Measurements from ENCODE around the gene FITM1. TPM values are rescaled to one million over a fixed set of nuclear protein-coding genes. Genes with fewer than 3 reads are reported as not detected.

The FITM1 gene
- total and polyA plus RNA-seq, 2 donors (not counting 1 experiment from before 2014, with no cell fraction given), result not detected

DNA sequence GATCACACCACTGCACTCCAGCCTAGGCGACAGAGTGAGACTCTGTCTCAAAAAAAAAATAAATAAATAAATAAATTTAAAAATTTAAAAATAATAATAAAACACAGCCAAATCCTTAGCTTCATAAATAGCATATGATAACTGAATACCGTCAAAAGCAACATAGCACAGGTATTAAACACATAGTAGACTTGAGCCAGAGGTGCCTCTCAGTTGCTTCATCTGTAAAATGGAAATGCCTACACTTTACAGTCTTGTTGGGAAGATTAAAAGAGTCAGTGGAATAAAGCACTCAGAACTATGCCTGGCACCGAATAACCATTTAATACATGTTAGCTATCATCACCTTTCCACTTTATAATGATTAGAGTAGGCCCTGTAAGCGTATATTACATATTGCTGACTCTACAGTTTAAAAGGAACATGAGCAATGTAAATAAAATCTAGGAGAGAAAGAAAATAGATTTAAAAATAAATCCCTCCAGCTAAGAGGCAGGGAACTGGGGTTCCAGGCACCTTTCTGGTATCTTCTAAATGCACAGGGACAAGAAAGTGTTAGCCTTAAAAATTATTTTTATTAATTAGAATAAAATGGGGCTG lies 23.7 kb upstream of the FITM1 start:
- H3K4me3 ChIP-seq (replicated peaks in 1 of 4; ENCODE audit: control extremely low read depth in 1 of 4, insufficient read depth in 1 of 4, low read depth in 3 of 4, low read length in 4 of 4), result no peak overlapping the region
- no peaks in the 10 kb centered on the region for H3K9me3 ChIP-seq (ENCODE audit: control insufficient read depth, insufficient read depth, low read depth, low read length)
- H3K27ac ChIP-seq (ENCODE audit: insufficient read depth, low read length), result no peak overlapping the region
- no peak overlapping the region for H3K9ac ChIP-seq (ENCODE audit: insufficient read depth, low read length)
- no peak overlapping the region for H3K4me2 ChIP-seq (ENCODE audit: extremely low read depth, insufficient read depth, low read length)
- no peaks in the 10 kb centered on the region for H3K27me3 ChIP-seq (ENCODE audit: control insufficient read depth, insufficient read depth, low read length)
- no peaks in the 10 kb centered on the region for H3K36me3 ChIP-seq (ENCODE audit: control insufficient read depth, insufficient read depth, low read length)
- no peaks in the 10 kb centered on the region for H4K20me1 ChIP-seq (ENCODE audit: control insufficient read depth, extremely low read depth, insufficient read depth, low read length)
- no peak overlapping the region for H2AFZ ChIP-seq (ENCODE audit: low read length)
- no peak for DNase-seq (ENCODE audit: low read depth in 2 of 2)
- no peaks in the 10 kb centered on the region for H3K4me1 ChIP-seq (ENCODE audit: control insufficient read depth, extremely low read depth, insufficient read depth, low read length)
- H3K79me2 ChIP-seq (ENCODE audit: control insufficient read depth, insufficient read depth, low read length), result no peaks in the 10 kb centered on the region
- TF ChIP-seq, protein P1, sequence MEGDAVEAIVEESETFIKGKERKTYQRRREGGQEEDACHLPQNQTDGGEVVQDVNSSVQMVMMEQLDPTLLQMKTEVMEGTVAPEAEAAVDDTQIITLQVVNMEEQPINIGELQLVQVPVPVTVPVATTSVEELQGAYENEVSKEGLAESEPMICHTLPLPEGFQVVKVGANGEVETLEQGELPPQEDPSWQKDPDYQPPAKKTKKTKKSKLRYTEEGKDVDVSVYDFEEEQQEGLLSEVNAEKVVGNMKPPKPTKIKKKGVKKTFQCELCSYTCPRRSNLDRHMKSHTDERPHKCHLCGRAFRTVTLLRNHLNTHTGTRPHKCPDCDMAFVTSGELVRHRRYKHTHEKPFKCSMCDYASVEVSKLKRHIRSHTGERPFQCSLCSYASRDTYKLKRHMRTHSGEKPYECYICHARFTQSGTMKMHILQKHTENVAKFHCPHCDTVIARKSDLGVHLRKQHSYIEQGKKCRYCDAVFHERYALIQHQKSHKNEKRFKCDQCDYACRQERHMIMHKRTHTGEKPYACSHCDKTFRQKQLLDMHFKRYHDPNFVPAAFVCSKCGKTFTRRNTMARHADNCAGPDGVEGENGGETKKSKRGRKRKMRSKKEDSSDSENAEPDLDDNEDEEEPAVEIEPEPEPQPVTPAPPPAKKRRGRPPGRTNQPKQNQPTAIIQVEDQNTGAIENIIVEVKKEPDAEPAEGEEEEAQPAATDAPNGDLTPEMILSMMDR (conservative IDR thresholded peaks at IDR 0.05 in 1 of 2, IDR thresholded peaks at IDR 0.05 in 1 of 2; ENCODE audit: low read depth in 1 of 2, low read length in 2 of 2), result no peak
- no peak for TF ChIP-seq EZH2 (IDR thresholded peaks at IDR 0.05; ENCODE audit: low read length, missing control alignments)

- peak overlapping the region; percentile 47 for H2AFZ ChIP-seq (ENCODE audit: low read length)
Measured at GRCh38 chr14:24108336-24108874, 22.1 kb upstream of the FITM1 start.

DNA sequence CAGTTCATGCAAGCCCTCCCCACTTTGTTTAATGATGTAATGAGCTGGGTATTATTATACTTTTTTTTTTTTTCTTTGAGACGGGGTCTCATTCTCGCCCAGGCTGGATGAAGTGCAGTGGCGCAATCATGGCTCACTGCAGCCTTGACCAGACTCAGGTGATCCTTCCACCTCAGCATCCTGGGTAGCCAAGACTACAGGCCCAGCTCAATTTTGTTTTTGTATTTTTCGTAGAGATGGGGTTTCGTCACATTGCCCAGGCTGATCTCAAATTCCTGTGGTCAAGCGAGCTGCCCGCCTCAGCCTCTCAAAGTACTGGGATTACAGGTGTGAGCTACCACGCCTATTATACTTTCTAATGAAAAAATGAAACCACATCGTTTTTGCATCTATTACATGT lies 20.4 kb upstream of the FITM1 start:
- Histone ChIP-seq H3K9ac (ENCODE audit: insufficient read depth, low read length) (no peak overlapping the region), H3K27me3 (ENCODE audit: control insufficient read depth, insufficient read depth, low read length) (no peaks in the 10 kb centered on the region), H3K79me2 (ENCODE audit: control insufficient read depth, insufficient read depth, low read length) (no peaks in the 10 kb centered on the region), H3K9me3 (ENCODE audit: control insufficient read depth, insufficient read depth, low read depth, low read length) (no peaks in the 10 kb centered on the region), H3K36me3 (ENCODE audit: control insufficient read depth, insufficient read depth, low read length) (no peaks in the 10 kb centered on the region), H3K4me3 (replicated peaks in 1 of 4; ENCODE audit: control extremely low read depth in 1 of 4, insufficient read depth in 1 of 4, low read depth in 3 of 4, low read length in 4 of 4) (no peak overlapping the region), H4K20me1 (ENCODE audit: control insufficient read depth, extremely low read depth, insufficient read depth, low read length) (no peaks in the 10 kb centered on the region), H3K4me1 (ENCODE audit: control insufficient read depth, extremely low read depth, insufficient read depth, low read length) (peaks cover 5% of the 10 kb centered on the region), H2AFZ (ENCODE audit: low read length) (no peak overlapping the region), H3K4me2 (ENCODE audit: extremely low read depth, insufficient read depth, low read length) (no peak overlapping the region), H3K27ac (ENCODE audit: insufficient read depth, low read length) (no peak overlapping the region)
- DNase-seq (ENCODE audit: low read depth in 2 of 2), result no peak
- TF ChIP-seq EZH2 (IDR thresholded peaks at IDR 0.05; ENCODE audit: low read length, missing control alignments), result no peak
- TF ChIP-seq, protein P1 (conservative IDR thresholded peaks at IDR 0.05 in 1 of 2, IDR thresholded peaks at IDR 0.05 in 1 of 2; ENCODE audit: low read depth in 1 of 2, low read length in 2 of 2), result no peak

More at GRCh38 chr14:24108336-24108874, 22.1 kb upstream of the FITM1 start:
- H3K27ac ChIP-seq (ENCODE audit: insufficient read depth, low read length), result no peak overlapping the region
- no peaks in the 10 kb centered on the region for H3K36me3 ChIP-seq (ENCODE audit: control insufficient read depth, insufficient read depth, low read length)
- no peaks in the 10 kb centered on the region for H3K27me3 ChIP-seq (ENCODE audit: control insufficient read depth, insufficient read depth, low read length)
- DNase-seq (ENCODE audit: low read depth in 2 of 2), result no peak
- no peak overlapping the region for H3K4me3 ChIP-seq (replicated peaks in 1 of 4; ENCODE audit: control extremely low read depth in 1 of 4, insufficient read depth in 1 of 4, low read depth in 3 of 4, low read length in 4 of 4)
- H3K4me2 ChIP-seq (ENCODE audit: extremely low read depth, insufficient read depth, low read length), result no peak overlapping the region
- H3K4me1 ChIP-seq (ENCODE audit: control insufficient read depth, extremely low read depth, insufficient read depth, low read length), result peaks cover 2% of the 10 kb centered on the region
- H4K20me1 ChIP-seq (ENCODE audit: control insufficient read depth, extremely low read depth, insufficient read depth, low read length), result no peaks in the 10 kb centered on the region
- no peak overlapping the region for H3K9ac ChIP-seq (ENCODE audit: insufficient read depth, low read length)
- no peaks in the 10 kb centered on the region for H3K79me2 ChIP-seq (ENCODE audit: control insufficient read depth, insufficient read depth, low read length)
- H3K9me3 ChIP-seq (ENCODE audit: control insufficient read depth, insufficient read depth, low read depth, low read length), result no peaks in the 10 kb centered on the region
- no peak for TF ChIP-seq EZH2 (IDR thresholded peaks at IDR 0.05; ENCODE audit: low read length, missing control alignments)
- TF ChIP-seq, protein P1 (conservative IDR thresholded peaks at IDR 0.05 in 1 of 2, IDR thresholded peaks at IDR 0.05 in 1 of 2; ENCODE audit: low read depth in 1 of 2, low read length in 2 of 2), result no peak

Measured in fibroblast of lung (primary cell).